GM12891 (cell line): ENCODE results near the gene DUSP22.

ENCODE experiments used
- POLR2A ChIP-seq: IDR thresholded peaks from 2 replicates; pipeline ENCODE4 v1.6.1; 2011; ENCODE audit warnings: low read depth, low read length, control low read depth
- POLR2AphosphoS5 ChIP-seq: IDR thresholded peaks from 2 replicates; pipeline ENCODE4 v1.6.1; 2011; ENCODE audit warnings: low read depth, low read length, control low read depth

DNA sequence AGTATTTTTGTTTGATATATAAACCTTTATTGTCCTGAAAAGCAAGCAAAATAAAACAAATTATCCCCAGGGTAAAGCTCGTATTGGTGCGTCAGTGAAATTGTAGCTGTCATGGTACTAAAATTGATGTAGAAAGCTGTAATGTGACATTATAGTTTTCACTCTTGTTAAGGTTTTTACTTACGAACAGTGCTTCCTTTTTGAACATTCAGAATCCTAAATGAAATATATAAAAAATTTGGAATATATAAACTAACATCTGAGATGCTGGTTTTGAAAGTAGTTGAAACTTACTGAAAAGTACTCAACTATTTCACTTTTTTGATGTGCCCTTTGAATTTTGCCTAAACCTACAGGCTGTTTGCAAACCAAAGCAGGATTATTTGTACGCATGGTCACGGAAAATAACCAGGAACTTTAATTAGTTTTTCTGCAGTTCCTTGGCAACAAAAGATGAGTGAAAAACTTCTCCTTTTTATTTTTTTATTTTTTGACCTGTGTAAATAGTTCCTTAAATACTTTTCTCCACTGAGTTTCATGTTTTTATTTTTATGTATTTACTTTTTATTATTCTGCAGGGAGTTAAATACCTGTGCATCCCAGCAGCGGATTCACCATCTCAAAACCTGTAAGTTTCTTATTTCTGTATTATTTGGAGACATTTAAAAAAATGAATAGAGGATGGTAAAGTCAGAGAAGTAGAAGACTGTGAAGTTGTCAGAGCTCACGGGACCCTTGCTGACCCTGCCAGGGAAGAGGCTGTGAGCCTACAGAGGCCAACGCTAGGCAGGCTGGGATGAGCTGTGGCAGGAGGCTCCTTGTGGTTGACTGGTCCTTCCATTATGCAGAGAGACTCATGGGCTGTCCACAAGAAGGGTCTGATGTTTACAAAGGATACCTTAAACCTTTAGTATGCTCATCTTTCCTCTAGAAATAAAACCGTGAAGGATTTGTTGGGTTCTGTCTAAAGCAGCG lies 42.5 kb downstream of the DUSP22 start:
- TF ChIP-seq POLR2AphosphoS5 (no peak), POLR2A (no peak)
